NCI-H69 (cell line): ENCODE data around the gene C19orf38.

Experiments
- DNase-seq: peaks from one replicate; lab custom pipeline; 2025; lab: John Stamatoyannopoulos, UW

Gene C19orf38

DNA sequence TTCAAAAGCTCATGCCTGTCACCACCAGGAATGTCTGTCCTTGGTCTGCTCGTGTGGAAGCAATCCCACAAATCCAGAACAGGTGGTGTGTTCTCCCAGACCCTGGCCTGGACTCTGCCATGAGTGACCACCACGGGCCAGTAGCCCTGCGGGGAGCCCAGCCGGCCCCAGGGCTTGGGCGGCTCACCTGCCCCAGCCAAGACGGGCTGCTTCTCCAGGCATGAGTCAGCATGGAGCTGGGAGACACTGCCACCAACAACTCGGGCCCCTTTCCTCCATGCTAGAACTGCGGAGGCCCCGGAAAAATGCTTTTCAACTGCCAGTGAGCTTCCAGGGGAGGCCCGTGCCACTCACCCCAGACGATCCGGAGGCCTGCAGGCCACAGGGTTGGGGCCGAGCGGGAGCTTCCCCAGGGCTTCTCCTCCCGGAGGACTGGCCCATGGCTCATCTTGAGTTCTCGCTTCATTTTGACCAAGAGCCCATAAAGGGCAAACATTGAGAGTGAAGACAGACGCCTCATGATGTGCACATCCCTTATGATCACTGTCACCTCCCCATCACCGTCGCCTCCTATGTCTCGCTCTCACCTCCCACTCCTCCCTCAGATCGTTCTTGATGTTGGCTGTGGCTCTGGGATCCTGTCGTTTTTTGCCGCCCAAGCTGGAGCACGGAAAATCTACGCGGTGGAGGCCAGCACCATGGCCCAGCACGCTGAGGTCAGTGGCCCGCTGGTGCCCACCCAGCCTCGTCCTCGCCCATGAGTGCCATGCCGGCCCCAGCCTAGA, 63.6 kb downstream of the C19orf38 start:
- DNase-seq, result no peak

DNA sequence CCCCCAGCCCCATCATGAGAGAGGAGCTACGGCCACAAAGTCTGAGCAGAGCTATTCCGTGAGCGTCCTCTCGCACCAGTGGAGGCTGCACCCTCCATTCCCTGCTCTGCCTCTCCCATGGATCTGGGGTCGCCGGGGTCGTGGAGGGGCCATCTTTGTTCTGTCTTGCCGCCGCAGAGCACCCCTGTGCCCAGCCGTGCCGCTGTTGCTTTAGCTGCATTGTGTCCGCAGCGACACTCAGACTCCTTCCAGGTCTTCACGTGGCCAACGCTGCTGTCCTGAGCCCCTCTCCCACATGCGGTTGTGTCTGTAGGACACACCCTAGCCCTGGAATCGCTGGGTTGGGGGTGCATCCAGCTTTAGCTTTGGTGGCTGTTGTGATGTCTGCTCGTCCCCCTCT, 64.4 kb downstream of the C19orf38 start:
- DNase-seq, result no peak

DNA sequence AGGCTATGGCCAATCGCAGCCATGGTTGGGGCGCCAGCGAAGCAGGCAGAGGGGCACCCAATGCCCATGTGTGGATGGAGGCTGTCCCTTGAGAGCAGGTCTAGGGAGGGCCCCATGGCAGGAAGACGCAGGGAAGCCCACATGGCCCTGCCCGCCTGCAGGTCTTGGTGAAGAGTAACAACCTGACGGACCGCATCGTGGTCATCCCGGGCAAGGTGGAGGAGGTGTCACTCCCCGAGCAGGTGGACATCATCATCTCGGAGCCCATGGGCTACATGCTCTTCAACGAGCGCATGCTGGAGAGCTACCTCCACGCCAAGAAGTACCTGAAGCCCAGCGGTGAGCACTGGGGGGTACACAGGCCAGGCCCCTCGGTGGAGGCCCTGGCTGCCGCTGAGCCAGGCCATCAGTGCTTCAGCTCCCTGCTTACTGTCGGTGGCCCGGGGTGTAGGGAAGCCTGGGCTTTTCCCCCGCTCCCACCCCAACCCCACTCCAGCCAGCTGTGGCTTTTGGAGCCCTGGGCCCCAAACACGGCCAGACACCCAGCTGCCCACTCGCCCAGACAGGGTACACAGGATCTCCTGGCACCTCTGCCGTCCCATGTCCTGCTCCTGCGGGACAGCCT, 65.6 kb downstream of the C19orf38 start:
- DNase-seq, result no peak

DNA sequence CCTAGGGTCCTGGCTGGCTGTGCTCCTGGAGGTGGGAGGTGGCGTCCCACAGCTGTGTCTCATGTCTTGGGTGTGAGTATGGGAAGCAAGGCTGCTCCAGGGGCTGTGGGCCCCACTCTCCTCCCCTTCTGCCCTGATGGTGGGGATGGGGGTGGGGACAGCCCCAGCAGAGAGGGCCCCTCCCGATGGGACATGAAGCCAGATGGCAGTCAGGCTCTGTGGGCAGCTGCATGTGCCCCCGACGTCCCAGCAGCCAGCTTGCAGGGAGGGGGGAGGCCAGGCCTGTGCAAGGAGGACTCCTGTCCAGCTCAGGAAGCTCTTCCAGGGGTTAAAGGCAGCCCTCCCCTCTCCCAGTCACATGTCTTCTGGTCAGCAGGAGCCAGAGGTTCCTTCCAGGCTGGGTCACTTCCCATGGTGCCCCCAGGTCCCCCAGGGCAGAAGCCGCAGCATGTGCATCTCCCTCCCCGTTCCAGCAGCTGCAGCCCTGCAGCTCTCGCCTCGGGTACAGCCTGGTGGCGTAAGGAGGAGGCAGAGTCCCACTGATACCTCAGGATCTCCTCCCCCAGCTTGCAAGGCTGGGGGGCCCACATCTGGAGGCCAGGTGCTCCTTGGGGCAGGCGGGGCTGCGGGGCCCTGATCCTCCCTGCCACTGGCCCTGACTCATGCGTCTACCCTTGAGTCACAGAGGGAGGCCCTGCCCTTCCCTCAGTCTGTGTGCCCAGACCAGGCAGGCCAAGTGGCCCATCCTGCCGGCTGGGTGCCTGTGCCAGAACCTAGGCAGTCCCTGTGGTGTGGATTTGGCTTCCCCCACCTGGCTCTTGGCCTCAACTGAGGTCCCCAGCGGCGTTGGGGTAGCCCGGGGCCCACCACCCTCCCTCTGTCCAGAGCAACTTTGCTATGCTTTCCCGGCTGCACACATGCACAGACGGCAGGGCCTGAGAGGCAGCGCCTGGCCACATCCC, 67.2 kb downstream of the C19orf38 start:
- DNase-seq, result no peak

DNA sequence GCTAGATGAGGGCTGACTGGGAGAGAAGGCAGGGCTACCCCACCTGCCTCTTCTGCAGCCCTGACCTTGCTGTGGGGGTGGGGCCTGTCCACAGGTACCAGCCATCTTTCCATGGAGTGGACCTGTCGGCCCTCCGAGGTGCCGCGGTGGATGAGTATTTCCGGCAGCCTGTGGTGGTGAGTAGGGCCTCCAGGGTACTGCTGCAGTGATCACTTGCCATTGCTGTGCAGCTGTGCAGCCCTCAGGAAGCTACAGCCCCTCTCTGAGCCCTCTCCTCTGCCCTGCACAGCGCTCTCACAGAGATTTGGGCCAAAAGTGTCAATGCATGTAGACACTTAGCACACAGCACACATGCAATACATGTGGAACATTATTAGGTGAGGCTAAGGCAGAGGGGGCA, 68.4 kb downstream of the C19orf38 start:
- DNase-seq, result no peak

DNA sequence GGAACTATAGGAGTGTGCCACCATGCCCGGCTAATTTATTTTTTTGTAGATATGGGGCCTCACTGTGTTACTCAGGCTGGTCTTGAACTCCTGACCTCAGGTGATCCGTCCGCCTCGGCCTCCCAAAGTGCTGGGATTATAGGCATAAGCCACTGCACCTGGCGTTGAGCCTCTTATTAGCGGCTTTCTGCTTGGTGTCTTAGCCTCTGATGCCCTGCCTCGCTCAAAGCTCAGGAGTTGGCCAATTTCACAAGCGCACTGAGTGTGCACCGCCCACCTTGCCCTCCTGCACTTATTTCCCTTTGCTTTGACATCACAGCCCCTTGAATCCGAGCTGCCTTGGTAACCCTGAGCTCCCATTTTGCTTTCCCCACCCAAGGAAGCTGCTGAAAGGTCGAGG, 70.1 kb downstream of the C19orf38 start:
- no peak for DNase-seq
